GM18511 (cell line): ENCODE measurements around the gene EIPR1.
"Not testable (repeated sequence)": the region's sequence is repeated elsewhere in the genome, so short reads cannot be mapped to it uniquely, and the experiment has no call there.

ENCODE experiments used
- ATAC-seq: cut with Tn5 transposase; IDR thresholded peaks from one replicate; pipeline ENCODE4 v1.9.1; 2021; ENCODE audit warnings: mild to moderate bottlenecking, moderate library complexity; ENCODE audit not compliant: unreplicated experiment

EIPR1 gene

DNA sequence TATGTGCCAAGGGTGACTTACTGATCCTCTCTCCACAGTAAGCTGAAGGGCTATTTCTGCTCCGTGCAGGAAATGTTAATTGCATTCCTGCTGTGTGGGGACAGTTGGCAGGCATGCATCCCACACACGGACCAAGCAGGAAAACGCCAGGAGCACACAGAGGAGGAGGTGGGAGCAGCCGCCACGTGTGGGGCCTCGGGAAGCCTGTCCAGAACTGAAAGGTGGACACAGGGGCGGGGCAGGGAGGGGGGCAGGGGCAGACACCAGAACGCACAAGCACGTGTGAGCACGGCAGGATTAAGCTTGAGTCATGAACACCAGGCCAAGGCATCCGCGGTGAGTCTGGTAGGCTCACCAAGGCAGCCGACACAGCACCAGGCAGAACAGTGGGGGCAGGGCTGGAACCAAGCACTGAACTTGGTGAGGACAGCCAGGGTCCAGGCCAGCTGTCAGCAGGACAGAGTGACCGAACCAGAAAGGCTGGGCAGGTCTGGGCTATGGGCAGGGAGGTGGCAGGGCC lies 177.1 kb downstream of the EIPR1 start:
- ATAC-seq = no peak

DNA sequence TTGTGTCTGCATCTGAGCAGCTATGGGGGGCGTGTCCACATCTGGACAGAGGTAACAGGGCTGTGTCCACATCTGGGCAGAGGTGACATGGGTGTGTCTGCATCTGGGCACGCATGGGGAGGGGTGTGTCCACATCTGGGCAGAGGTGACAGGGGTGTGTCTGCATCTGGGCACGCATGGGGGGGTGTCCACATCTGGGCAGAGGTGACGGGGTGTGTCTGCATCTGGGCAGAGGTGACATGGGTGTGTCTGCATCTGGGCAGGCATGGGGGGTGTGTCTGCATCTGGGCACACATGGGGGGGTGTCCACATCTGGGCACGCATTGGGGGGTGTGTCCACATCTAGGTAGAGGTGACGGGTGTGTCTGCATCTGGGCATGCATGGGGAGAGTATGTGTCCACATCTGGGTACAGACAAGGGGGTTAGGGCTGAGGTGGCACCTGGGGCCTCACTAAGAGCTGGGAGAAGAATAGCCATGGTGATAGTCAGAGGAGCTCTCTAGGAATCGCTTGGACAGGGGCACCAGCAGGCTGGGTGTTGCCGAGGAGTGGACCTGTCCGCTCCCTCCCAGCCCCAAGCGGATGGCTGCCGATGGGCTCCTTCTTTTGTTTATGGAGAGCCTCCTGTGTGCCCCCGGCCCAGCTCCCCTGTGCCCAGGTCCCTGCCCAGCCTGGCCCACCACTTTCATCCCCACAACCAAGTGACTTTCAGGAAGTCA lies 177.8 kb downstream of the EIPR1 start:
- no peak for ATAC-seq

- ATAC-seq = not testable (repeated sequence)
Measured at GRCh38 chr2:3198671-3199192, 178.9 kb downstream of the EIPR1 start.

- ATAC-seq = no peak
Measured at GRCh38 chr2:3198119-3198518, 179.5 kb downstream of the EIPR1 start.

- ATAC-seq = no peak
Measured at GRCh38 chr2:3197308-3197707, 180.3 kb downstream of the EIPR1 start.

GRCh38 chr2:3196716-3197115 lies 180.9 kb downstream of the EIPR1 start:
- no peak for ATAC-seq

GRCh38 chr2:3195641-3196476 lies 181.8 kb downstream of the EIPR1 start:
- ATAC-seq = no peak

- ATAC-seq = no peak
Measured at GRCh38 chr2:3194828-3195227, 182.8 kb downstream of the EIPR1 start.

DNA sequence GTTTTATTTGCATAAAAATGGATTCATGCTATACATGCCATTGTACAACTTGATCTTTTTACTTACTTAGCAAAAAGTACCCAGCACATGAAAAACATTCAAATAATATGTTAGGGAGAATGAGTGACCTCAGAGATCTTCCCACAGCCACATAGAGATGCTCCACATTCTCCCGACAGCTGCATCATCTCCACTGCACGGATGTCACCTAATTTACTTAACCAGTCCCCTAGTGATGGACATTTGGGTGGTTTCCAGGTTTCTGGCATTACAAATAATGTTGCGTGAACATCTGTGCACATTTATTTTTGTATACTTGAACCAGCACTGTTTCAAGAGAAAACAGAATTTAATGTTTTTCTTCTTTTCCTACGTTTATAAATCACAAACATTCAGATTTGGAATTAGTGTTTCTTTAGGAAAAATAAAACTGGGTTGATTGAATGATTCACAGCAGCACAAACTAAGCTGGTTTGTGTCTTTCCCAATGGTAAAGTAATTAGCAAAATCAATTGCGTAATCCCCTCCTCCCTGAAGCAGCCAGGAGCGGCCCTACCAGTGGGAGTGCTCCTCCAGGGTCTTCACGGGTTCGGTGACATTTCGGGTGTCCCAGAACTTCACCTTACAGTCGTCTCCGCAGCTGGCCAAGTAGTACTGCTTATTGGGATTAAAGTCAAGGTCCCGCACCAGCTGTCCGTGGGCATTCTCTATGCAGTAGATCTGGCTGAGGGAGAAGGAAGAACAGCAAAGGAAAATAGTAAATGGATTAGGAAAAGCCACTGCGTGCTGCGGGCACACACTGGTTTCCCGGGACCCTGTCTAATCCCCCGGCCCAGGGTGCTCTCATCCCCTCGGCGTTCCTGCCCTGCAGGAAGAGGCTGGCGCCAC lies 183.9 kb downstream of the EIPR1 start:
- ATAC-seq = no peak

DNA sequence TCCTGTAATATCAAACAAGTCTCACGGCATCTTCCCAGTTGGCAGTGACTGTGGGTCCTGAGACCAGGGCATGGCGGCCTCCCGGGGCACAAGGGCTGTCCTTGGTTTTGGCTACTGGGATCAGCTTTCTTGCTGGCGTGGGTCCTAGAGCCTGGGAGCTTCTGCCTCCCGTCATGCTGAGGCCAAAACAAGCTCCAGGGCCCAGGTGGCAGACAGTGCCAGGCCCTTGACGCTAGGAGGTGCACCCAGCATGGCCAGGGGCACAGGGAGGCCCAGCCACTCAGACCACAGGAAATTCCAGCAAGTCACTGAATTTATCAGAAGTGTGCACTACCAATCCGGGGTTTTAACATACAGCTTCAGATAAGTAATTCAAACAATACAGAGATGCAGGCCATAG lies 184.7 kb downstream of the EIPR1 start:
- ATAC-seq = no peak

GRCh38 chr2:3192281-3192818 lies 185.3 kb downstream of the EIPR1 start:
- ATAC-seq = no peak

DNA sequence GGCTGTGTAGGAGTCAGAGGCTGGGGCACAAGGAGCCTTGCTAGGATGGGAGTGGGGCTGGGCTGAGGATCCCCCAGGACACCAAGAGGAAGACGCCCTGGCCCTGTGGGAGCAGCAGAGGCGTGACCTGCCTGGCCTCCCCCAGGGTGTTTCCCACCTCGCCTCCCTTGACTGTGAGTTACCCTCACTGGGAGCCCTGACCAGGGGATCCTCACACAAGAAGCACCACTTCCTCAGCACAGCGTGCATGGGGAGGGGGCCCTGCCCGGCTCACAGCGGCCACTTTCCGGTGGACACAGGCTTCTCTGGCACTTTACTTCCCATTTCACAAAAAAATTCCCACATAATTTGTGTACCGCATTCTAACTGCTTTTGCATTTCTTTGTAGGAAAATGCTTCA lies 187.7 kb downstream of the EIPR1 start:
- no peak for ATAC-seq

DNA sequence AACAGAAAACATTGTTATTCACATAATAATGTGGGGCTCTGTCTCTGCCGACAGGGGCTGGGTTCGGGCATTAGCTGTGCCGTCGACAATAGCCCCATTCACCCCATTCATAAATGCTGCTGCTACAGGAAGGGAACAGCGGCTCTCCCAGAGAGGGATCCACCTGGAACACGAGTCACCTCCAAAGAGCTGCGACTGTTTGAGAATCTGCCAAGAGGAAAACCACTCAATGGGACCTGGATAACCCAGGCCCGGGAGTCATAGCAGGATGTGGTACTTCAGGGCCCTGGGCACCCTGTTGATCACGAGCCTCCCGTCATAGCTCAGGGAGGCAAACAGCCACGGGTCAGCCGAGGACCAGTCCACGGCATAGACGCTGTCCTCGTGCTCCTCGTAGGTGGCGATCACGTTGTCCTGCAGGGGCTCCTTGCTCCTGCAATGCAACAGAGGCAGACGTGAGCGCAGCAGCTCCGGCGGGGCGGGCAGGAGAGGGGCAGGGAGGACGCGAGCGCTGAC lies 188.5 kb downstream of the EIPR1 start:
- ATAC-seq = no peak

GRCh38 chr2:3188405-3188946 lies 189.1 kb downstream of the EIPR1 start:
- ATAC-seq = no peak

DNA sequence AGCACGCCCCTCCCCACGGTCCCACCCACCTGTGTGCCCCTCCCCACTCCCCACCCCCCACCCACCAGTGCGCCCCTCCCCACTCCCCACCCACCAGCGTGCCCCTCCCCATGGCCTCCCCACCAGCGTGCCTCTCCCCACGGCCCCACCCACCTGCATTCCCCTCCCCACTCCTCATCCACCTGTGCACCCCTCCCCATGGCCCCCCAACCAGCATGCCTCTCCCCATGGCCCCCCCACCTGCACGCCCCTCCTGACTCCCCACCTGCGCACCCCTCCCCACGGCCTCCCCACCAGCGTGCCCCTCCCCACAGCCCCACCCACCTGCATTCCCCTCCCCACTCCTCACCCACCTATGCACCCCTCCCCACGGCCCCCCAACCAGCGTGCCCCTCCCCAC lies 190.2 kb downstream of the EIPR1 start:
- ATAC-seq = no peak

DNA sequence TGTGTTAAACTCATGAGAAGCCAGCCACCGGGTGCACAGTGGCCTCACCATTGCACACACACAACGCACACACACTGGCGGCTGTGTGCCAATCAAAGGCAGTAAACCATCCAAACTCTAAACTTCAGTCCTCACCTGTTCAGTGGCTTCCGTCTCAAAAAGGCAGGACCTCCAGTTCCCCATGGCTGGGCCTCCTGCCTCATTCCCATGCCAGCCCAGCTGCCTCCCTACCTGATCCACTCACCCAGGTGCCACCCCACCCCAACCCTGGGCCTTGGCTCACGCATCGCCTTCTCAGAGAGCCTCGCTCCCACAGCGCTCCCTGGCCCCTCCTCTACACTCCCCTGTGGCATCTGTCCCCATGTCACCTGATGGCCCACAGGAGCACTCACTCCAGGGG lies 190.9 kb downstream of the EIPR1 start:
- no peak for ATAC-seq

DNA sequence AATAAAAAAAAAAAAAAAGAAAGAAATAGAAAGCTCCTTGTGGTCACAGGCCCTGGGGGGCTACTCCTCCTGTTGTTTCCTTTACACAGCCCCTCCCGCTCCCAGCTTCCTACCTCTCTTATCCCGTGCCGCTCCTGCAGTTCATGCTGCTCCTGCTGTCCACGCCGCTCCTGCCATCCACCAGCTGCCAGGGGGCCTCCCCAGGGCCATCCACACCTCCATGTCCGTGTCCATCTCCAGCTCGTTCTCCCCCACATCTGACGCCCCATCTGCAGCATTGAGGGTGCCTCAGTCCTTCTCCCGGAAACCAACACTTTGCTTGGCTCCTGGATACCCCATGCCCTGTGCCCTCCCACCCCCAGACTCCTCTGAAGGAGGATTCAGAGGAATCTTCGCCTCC lies 191.7 kb downstream of the EIPR1 start:
- no peak for ATAC-seq

GRCh38 chr2:3185256-3185655 lies 192.4 kb downstream of the EIPR1 start:
- ATAC-seq = no peak

DNA sequence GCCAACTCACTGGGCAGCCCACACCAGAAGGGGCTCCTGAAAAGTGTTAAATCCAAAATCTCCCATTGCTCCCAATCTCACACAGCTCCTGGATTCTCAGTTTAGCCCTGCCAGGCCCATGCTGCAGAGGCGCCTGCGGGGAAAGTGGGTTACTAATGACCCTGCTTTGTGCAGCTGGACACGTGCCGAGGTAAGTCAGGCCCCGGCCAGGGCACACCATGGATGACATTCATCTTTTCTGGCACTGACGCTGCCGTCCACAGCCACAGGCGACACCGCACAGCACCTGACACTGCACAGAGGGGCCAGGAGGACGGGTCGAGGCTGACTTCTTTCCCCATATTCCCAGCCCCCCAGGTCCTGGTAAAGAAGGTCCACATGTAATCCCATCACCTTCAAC lies 193.5 kb downstream of the EIPR1 start:
- no peak for ATAC-seq

DNA sequence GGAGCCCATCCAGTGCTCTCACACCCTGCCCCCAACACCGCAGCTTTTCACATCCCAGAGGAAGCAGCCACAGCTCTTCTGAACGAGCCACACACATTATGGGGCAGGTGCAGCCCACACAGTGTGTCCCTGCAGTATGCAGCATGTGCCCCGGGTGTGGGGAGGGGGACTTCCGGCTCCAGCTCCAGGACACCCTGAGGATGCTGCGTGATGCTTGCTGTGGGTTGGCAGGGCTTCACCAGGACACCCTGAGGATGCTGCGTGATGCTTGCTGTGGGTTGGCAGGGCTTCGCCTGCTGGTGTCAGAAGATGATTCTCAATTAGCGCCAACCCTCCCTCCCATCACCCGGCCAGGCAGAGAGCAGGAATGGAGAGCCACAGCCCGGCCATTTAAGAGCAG lies 193.9 kb downstream of the EIPR1 start:
- ATAC-seq = no peak
